Panc1 (cell line): ENCODE data around the gene LUC7L. TPM values are rescaled to one million over a fixed set of nuclear protein-coding genes. Genes with fewer than 3 reads are reported as not detected.

ENCODE experiments used
- ATAC-seq: fragments of 200-7000 bp; cut with Tn5 transposase; 2 replicates; pipeline ENCODE4 v1.9.1; 2020; ENCODE audit warnings: mild to moderate bottlenecking, moderate library complexity
- BruUV-seq: library from RNA; stranded (reverse); fragments of 400-500 nt; replicated peaks from 2 replicates; lab custom pipeline; 2021; lab: Mats Ljungman, UMichigan
- CTCF ChIA-PET: fragments of 300-600 bp; sonication (Branson Sonifier 250); formaldehyde crosslinking; loops from one replicate; lab custom pipeline; 2022; ENCODE audit warnings: antibody characterized with exemption; lab: Charles Lee
- POLR2A ChIA-PET: fragments of 300-600 bp; sonication (Branson Sonifier 250); formaldehyde crosslinking; loops from one replicate; lab custom pipeline; 2022; ENCODE audit warnings: antibody characterized with exemption; lab: Charles Lee
- DNase-seq: peaks from one replicate; pipeline ENCODE4 v3.0.0-alpha.2; 2010; ENCODE audit warnings: low read depth, low spot score
- H3K27ac ChIP-seq: 2 replicates; pipeline ENCODE4 v1.5.1; 2011; ENCODE audit warnings: mild to moderate bottlenecking, low read length, inconsistent platforms
- H3K27me3 ChIP-seq: fragments of 200-500 bp; sonication (Bioruptor generic); 2 replicates; pipeline ENCODE4 v1.6.0; 2014; ENCODE audit warnings: low read length, inconsistent platforms; ENCODE audit not compliant: control insufficient read depth, insufficient read depth
- H3K36me3 ChIP-seq: fragments of 200-500 bp; sonication (Bioruptor generic); 2 replicates; pipeline ENCODE4 v1.5.1; 2014; ENCODE audit warnings: inconsistent platforms, mild to moderate bottlenecking, low read length, moderate library complexity; ENCODE audit not compliant: control insufficient read depth, insufficient read depth
- H3K4me1 ChIP-seq: 2 replicates; pipeline ENCODE4 v1.5.1; 2011; ENCODE audit warnings: inconsistent platforms, mild to moderate bottlenecking, low read length, moderate library complexity; ENCODE audit not compliant: control insufficient read depth, insufficient read depth
- H3K4me3 ChIP-seq, 2 experiments: 2 replicates each; pipeline ENCODE4 v1.5.1; 2011 to 2012; ENCODE audit warnings: low read depth in 2 of 2, low read length in 2 of 2, mild to moderate bottlenecking in 2 of 2, inconsistent platforms in 1 of 2, moderate library complexity in 1 of 2
- H3K9me3 ChIP-seq: fragments of 200-500 bp; sonication (Bioruptor generic); 2 replicates; pipeline ENCODE4 v1.5.1; 2014; ENCODE audit warnings: low read depth, mild to moderate bottlenecking, inconsistent platforms, low read length, moderate library complexity; ENCODE audit not compliant: control insufficient read depth, insufficient read depth
- CTCF ChIP-seq: fragments of 450-650 bp; IDR thresholded peaks from 2 replicates; pipeline ENCODE4 v1.5.1; 2017; ENCODE audit warnings: mild to moderate bottlenecking
- POLR2AphosphoS5 ChIP-seq: IDR thresholded peaks from 2 replicates; pipeline ENCODE4 v1.6.1; 2012; ENCODE audit warnings: mild to moderate bottlenecking, low read depth, low read length, moderate library complexity
- REST ChIP-seq, 2 experiments: IDR thresholded peaks; 2 replicates each; pipeline ENCODE4 v1.6.1; 2011 to 2012; ENCODE audit warnings: low read depth in 2 of 2, control low read depth in 1 of 2, low read length in 1 of 2, mild to moderate bottlenecking in 1 of 2, moderate library complexity in 1 of 2; ENCODE audit not compliant: insufficient read depth in 1 of 2
- SIN3A ChIP-seq: IDR thresholded peaks from 2 replicates; pipeline ENCODE4 v1.6.1; 2012; ENCODE audit warnings: low read depth, mild to moderate bottlenecking, low read length, moderate library complexity, borderline replicate concordance; ENCODE audit not compliant: insufficient read depth
- TCF7L2 ChIP-seq: IDR thresholded peaks from 2 replicates; pipeline ENCODE4 v1.6.1; 2011; ENCODE audit warnings: mild to moderate bottlenecking, low read depth, low read length, inconsistent platforms
- in situ Hi-C: cut with HindIII; loops from 2 replicates; pipeline ENCODE4 v1.10.0; 2016; ENCODE audit warnings: low sequenced_read_pairs, low pct_unique_long_range_greater_than_20kb
- intact Hi-C: fragments of 100-400 bp; cut with micrococcal nuclease; formaldehyde crosslinking; loops from one replicate; pipeline ENCODE4 v1.10.0; 2022; ENCODE audit not compliant: unreplicated experiment
- total RNA-seq: library from RNA; stranded (reverse); gene quantifications from one replicate; pipeline ENCODE4 v1.2.1, GENCODE V29; 2021; ENCODE audit not compliant: unreplicated experiment

The LUC7L gene
- total RNA-seq, 1 experiment from 2014 or later = 75.3 TPM

- Histone ChIP-seq H3K9me3 (no peaks in the 10 kb centered on the region), H3K36me3 (no peaks in the 10 kb centered on the region), H3K27me3 (no peaks in the 10 kb centered on the region), H3K27ac (no peak overlapping the region), H3K4me1 (no peaks in the 10 kb centered on the region), H3K4me3 (no peak overlapping the region)
- ATAC-seq = no peak
- in situ Hi-C loops = no loop called here
- ChIA-PET POLR2A (no interaction called here), CTCF (no interaction called here)
- no peak for DNase-seq
- TF ChIP-seq SIN3A (no peak), TCF7L2 (no peak), CTCF (no peak)
- intact Hi-C loops = no loop called here
- no TSS peak for BruUV-seq
Observed at GRCh38 chr16:255183-255582, 25.9 kb upstream of the LUC7L start.

GRCh38 chr16:254461-254860 lies 25.2 kb upstream of the LUC7L start:
- TF ChIP-seq POLR2AphosphoS5 = no peak
- no peak for TF ChIP-seq SIN3A
- no peak for TF ChIP-seq CTCF
- no peak for TF ChIP-seq REST (IDR thresholded peaks at IDR 0.05; ENCODE audit: insufficient read depth in 1 of 2, low read depth in 2 of 2, low read length in 1 of 2)
- TF ChIP-seq TCF7L2 = no peak
- H3K4me1 ChIP-seq = no peaks in the 10 kb centered on the region
- H3K36me3 ChIP-seq = no peaks in the 10 kb centered on the region
- H3K9me3 ChIP-seq = no peaks in the 10 kb centered on the region
- H3K27ac ChIP-seq = no peak overlapping the region
- H3K27me3 ChIP-seq = no peaks in the 10 kb centered on the region
- ChIA-PET POLR2A (interaction anchor here (0.8 kb wide), 1 partner anchor 40 kb away, joined by 3 read pairs; no protein-coding TSS in a partner anchor), CTCF (no interaction called here)
- DNase-seq (no peak), ATAC-seq (no peak)
- intact Hi-C loops = no loop called here
- no peak overlapping the region for H3K4me3 ChIP-seq
- in situ Hi-C loops = no loop called here
- no TSS peak for BruUV-seq
